SKM-1 (cell line): ENCODE results near the gene RPTOR.
"Not testable (repeated sequence)": the region's sequence is repeated elsewhere in the genome, so short reads cannot be mapped to it uniquely, and the experiment has no call there.

Source experiments
- DNase-seq: peaks from one replicate; lab custom pipeline; 2025; ENCODE audit not compliant: unreplicated experiment; lab: John Stamatoyannopoulos, UW

The RPTOR gene

DNA sequence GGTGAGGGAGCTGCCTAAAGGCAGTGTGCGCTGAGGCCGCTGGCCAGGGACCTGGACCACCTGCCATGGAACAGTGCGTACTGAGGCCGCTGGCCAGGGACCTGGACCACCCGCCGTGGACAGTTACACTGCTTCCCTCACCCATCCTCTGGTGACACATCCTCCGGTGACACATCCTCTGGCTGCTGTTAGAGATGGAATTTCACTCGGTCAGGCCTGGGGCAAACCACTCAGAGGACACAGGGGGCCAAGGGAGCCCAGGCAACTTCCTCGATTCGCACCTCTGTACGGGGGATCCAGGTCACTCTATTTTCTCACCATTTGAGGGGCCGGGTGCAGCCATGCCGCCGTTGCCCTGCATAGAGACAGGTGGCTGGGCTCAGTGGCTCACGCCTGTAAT lies 32.4 kb upstream of the RPTOR start:
- DNase-seq = no peak

DNA sequence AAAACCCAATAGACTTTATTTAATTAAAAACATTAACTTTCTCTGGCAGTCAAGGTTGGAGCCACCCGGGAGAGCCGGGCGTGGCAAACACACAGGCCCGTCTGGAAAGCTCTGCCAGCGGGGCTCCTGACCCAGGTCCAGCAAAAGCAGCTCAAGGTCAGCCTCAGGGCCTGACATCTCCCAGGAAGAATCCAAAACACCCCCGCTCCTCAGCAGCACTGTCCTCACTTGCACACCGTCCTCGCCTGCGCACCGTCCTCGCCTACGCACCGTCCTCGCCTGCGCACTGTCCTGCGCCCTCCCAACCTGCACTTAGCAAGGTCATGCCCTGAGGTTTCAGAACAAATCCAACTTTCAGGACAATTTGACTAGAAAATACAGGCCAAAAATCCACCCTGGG lies 31.4 kb upstream of the RPTOR start:
- DNase-seq = no peak

DNA sequence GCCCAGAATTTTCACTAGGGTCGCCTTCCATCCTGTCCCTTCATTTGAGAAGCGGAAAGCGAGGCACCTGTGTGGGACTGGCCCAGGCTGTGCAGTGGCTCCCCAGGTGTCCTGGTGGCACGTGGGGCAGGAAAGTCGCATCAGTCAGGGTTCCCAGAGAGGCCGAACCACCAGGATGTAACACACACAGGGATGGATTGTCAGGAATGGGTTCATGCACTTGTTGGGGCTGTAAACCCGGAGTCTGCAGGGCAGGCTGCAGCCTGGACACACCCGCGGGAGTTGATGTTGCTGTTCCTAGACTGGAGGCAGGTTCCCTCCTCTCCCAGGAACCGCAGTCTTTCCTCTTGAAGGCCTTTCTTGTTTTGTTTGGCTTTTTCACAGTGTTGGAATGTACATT lies 30.7 kb upstream of the RPTOR start:
- no peak for DNase-seq

DNA sequence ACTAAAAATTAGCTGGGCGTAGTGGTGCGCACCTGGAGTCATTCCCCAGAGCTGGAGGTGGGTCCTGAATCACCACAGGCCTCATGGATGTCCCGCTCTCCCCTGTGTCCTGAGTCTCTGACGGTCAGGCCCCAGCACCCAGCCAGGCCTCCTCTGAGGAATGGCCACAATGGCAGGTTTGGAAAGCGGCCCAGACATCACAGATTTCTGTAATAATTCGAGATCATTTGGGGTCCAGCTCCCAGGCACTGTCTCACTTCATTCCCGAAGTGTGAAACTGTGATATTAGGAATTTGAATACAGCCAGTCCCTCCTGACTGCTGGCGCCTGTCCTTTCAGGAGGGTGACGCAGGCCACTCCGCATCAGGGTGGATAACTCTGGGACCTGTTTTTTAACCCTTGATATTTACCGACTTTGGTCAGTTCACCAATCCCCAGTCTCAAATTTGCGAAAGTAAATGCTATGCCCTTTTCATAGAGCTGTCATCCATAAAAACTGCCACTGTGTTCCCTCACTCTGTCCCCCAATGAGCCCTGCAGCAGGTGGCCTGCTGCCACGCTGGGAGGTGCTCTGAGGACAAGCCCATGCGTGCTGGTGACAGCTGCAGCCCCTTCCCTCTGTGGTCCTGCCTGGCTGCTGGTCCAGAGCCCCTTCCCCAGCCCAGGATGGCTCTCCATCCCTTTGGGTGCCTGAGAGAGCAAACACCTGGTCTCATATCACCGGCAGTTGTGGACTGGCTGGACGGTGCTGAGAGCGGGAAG lies 28.3 kb upstream of the RPTOR start:
- no peak for DNase-seq

DNA sequence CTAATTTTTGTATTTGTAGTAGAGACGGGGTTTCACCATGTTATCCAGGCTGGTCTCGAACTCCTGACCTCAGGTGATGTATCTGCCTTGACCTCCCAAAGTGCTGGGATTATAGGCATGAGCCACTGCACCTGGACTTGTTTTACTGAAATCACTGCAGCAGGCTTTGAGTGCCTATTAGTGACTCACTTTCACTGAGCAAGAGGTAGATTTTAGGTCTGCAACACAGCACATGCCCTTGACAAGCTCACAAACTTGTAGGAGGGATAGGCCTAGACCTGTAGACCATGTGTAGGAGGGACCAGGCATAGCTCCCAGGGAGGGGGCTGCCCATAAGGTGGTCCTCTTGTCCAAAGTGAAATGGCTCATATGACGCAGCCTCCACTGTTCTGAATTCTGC lies 27.0 kb upstream of the RPTOR start:
- no peak for DNase-seq

- no peak for DNase-seq
Observed at GRCh38 chr17:80518392-80518791, 26.2 kb upstream of the RPTOR start.

DNA sequence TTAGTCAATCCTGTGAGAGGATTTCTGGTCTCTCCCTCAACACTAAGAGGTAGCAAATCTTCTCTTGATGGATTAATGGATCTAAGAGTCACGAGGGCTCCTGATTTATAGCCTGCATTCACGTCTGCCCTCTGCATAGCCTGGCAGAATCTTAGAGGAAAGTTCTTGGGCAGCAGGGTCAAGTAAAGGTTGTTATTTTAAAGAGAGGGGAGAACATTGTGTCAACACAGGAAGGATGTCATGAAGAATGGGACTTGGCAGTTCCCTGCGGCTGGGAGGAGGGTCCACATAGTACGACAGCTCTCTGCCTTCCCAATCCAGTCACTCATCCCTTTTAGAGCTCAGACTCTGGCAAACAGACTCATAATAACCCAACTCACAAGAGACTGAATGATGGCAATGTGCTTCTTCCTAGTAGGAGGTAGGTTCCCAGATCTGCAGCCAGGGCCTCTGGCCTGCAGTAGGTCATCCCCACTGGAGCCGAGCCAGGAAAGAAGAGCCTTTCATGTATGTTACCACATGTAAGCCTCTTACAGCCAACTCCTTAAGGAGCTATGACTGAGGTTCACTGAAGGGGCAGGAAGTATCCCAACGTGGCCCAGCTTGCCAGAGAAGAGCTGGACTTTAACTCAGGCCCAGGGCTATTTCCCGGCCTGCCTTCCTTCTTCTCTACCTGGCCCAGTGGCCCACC lies 25.4 kb upstream of the RPTOR start:
- no peak for DNase-seq

- no peak for DNase-seq
Observed at GRCh38 chr17:80520810-80521455, 23.7 kb upstream of the RPTOR start.

GRCh38 chr17:80523054-80523744 lies 21.4 kb upstream of the RPTOR start:
- no peak for DNase-seq

DNA sequence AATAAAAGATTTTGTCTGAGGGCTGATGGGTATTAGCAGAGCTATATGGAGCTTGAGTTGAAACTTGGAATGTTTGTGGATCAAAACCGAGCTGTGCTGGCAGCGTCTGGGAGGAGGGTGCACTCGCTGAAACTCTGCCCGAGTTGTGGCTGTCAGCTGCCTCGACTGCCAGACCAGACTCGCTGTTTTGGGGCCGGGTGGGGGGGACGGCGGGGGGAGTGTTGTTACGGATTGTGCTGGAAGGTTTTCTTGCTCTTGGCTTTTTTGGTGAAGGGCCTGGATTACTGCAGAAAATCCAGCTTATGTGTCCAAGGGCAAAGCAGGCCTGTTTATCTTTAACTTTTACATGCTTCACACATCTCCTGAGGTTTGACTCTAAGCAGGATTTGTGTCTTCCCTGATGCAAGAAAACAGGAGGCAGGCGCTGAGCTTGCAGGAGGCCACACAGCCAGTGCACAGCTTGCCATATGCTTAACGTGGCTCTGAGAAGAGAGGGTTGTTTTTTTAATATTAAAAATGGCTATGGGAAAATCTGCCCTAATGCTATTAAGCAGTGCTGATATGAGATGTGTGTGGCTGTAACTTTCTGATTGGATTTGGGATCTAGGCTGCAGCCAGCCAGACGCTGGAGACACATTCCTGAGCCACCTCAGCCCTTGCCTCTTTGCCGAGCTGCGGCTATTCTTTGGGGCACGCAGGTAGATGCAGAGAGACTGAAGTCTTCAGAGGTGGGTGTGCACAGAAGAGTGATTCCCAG lies 20.5 kb upstream of the RPTOR start:
- no peak for DNase-seq

GRCh38 chr17:80526116-80526910 lies 18.3 kb upstream of the RPTOR start:
- DNase-seq = no peak

DNA sequence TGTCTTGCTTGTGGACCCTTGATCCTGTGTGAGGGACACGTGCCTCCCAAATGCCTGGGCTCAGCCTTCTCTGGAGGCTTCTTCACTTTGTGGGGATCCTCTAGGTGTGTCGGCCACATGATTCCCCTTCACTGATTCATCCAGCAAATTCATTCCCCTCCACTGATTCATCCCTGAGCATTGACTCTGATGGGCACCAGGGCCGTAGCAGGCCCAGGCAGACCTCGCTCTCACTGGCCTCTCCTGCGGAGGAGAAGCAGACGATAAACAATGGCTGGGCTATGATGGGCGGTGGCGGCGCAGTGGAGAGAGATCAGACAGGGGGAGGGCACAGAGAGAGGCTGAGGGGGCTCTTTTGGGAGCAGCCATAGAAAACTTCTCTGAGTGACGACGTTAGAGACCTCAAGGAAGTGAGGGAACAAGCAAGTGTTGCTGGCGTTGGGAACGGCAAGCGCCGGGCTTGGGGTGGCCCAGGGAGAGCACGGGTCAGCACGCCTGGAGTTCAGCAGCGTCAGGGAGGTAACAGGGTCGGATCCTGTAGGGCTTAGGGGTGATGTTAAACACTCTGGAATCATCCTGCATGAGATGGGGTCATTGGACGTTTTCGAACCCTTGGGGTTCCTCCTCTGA lies 17.5 kb upstream of the RPTOR start:
- DNase-seq = no peak

DNA sequence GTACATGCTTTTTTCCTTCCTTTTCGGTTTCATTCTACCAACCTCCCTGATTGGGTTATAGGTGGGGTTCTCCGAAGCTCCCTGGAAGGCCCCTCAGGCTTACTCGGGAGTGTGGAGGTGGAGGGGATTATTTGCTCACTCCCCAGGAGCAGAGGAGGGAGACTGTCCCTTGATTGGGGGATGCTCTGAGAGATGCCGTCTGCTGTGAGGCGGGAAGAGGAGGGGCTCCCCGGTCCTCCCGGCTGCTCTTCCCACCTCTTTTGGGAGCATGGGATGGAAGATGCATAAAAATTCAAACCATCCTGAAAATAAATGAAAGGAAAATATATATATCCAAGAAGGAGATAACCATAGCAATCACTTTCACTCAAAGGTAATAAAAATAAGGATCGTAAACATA lies 16.1 kb upstream of the RPTOR start:
- DNase-seq = no peak

DNA sequence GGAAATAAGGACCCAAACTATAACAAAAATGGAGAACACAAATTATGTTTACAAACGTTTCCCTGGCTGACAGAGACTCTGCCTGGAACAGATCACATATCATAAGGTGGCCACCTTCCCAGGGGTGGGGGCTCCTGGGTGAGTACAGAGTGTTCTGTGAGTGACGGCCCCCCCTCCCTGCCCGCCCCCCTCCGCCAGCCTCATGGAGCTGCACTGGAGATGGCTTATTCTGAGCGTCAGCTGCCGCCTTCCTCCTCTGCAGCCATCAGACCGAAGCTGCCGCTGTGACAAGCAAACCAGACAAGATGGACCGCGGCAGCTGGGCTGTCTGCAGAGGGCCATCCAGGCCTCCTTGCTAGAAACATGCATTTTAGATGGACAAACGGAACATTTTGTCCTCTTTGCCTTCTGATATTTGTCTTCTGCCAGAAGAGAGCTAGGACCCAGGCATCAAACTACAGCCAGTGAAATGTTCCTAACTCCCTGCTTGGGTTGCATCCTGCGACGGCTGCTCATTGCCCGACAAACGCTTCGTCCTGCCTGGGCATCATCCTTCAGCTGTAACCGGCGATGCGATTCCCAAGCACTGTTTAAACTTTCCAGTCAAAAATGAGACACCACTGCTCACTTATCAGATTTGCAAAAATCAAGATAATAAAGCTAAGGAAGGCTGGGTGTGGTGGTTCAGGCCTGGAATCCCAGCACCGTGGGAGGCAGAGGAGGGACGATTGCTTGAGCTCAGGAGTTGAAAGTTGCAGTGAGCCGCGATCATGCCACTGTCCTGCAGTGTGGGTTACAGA lies 15.3 kb upstream of the RPTOR start:
- DNase-seq = no peak

- no peak for DNase-seq
Observed at GRCh38 chr17:80529904-80530292, 14.7 kb upstream of the RPTOR start.

DNA sequence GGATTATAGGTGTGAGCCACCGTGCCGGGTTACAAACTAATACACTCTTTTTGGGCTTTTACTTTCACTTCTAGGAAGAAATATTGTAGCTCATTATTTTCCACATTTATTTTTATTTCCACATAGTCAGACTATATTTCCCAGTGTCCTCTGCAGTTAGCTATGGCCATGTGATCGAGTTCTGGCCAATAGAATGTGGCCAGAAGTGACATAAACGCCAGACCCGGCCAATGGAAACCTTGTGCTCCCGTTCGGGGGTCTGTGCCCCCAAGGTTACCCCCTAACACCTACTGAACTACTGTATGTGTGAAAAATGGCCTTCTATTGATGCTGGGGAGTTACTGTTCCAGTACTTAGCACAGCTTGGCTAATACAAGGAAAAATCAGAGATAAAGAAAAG lies 13.2 kb upstream of the RPTOR start:
- DNase-seq = no peak

DNA sequence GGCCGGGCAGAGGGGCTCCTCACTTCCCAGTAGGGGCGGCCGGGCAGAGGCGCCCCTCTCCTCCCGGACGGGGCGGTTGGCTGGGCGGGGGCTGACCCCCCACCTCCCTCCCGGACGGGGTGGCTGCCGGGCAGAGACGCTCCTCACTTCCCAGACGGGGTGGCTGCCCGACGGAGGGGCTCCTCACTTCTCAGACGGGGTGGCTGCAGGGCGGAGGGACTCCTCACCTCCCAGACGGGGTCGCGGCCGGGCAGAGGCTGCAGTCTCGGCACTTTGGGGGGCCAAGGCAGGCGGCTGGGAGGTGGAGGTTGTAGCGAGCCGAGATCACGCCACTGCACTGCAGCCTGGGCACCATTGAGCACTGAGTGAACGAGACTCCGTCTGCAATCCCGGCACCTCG lies 7.3 kb upstream of the RPTOR start:
- DNase-seq = not testable (repeated sequence)

DNA sequence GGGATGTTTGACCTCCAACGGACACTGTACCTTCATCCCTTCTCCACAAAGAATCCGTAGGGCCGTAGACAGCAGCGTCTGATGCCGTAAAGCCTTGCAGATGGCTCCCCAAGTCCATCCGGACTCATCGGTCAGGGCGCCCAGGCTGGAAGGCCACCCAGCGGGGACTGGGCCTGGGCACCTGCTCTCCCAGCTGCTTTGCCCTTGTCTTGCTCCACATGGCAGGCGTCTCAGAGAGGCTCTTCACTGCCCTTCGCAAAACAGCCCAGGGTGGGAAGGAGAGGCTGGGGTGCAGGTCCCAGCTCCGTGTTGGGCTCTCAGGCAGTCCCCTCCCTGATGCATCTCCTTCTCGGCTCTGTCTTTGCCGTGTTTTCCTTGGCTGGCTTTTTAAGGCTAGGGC lies 6.2 kb upstream of the RPTOR start:
- DNase-seq = no peak
